ENCODE results near the gene CACNB4.

GRCh38 chr2:151922845-151923666, 175.8 kb downstream of the CACNB4 start:
- no peak for TF ChIP-seq PKNOX1 (IDR thresholded peaks at IDR 0.05)
- no peak for TF ChIP-seq ELF4 (IDR thresholded peaks at IDR 0.05)
- TF ChIP-seq SP1 (IDR thresholded peaks at IDR 0.05), result no peak
- no peak for TF ChIP-seq SUZ12 (IDR thresholded peaks at IDR 0.05)
- no peak for TF ChIP-seq FOXK2 (IDR thresholded peaks at IDR 0.05)
- TF ChIP-seq FOXM1 (IDR thresholded peaks at IDR 0.05; ENCODE audit: borderline replicate concordance), result no peak
- no peak for TF ChIP-seq BHLHE40 (IDR thresholded peaks at IDR 0.05; ENCODE audit: borderline replicate concordance)
- no peak for TF ChIP-seq ZNF384 (IDR thresholded peaks at IDR 0.05)

Data from HEK293T (cell line).